HuH-7 (cell line): ENCODE measurements around the gene HEPACAM.
"Not testable (repeated sequence)": the region's sequence is repeated elsewhere in the genome, so short reads cannot be mapped to it uniquely, and the experiment has no call there.

Experiments used
- DNase-seq: peaks from one replicate; pipeline ENCODE4 v3.0.0; 2011; ENCODE audit warnings: low spot score

Gene HEPACAM, protein sequence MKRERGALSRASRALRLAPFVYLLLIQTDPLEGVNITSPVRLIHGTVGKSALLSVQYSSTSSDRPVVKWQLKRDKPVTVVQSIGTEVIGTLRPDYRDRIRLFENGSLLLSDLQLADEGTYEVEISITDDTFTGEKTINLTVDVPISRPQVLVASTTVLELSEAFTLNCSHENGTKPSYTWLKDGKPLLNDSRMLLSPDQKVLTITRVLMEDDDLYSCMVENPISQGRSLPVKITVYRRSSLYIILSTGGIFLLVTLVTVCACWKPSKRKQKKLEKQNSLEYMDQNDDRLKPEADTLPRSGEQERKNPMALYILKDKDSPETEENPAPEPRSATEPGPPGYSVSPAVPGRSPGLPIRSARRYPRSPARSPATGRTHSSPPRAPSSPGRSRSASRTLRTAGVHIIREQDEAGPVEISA

DNA sequence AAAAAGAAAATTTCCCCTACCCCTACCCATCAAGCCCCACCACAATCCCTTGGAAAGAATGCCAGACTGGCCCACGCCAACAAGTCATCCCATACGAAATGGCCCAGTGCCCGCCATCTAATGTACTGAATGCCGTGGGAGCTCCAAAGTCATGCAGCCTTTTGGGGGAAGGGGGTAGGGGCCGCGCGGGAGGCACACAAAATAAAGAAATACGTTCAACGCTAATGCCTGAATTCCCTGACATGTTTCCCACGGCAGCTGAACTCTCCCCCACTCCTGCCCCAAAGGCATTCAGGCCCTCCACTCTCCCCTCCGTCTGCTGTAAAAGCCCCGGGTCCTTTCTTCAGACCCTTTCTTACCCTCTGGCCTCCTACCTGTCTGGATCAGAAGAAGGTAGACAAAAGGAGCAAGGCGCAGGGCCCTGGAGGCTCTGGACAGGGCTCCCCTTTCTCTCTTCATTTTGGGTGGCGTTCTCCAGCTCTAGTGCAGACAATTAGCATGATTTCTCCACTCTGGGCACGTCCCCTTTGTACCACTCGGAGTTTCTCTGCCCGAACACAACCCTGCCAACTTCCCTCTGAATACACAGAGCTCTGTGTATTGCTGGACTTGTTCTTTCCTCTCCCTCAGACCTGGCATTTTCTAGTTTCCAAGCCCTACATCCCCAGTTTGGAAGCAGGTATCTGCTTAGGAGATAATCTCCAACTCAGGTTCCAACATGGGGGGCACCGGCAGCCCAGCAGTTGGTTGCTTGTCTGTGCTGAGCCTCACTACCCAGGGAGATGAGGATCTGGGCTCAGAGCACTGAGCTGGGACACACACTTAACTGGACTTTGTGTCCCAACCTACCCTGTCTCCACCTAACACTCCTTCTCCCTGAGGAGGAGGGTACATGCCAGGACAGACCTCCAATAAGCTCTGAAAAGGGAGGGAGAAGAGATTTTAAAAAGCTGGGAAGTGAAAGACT lies at the start of gene HEPACAM:
Gene HEPACAM (minus strand): TSS at position 500 of the 967 bp plus-strand sequence. CDS start 41 bp downstream, at position 459.
- DNase-seq = no peak

DNA sequence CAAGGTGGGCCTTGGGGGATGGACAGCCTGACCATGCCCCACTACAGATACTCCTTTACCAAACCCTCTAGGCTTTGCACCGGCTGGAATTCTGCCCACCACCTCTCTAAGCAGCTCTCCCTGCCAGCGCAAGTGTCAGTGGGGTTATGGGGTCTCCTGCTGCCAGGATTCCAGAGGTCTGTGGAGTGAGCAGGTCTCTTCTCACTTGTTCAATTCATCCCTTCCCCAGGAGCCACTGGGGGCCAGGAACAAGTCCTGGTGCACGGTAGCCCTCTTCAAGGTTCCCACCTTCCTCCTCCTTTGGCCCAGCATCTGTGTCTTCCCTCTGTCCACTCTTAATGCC lies 48.6 kb upstream of the HEPACAM start:
- no peak for DNase-seq

DNA sequence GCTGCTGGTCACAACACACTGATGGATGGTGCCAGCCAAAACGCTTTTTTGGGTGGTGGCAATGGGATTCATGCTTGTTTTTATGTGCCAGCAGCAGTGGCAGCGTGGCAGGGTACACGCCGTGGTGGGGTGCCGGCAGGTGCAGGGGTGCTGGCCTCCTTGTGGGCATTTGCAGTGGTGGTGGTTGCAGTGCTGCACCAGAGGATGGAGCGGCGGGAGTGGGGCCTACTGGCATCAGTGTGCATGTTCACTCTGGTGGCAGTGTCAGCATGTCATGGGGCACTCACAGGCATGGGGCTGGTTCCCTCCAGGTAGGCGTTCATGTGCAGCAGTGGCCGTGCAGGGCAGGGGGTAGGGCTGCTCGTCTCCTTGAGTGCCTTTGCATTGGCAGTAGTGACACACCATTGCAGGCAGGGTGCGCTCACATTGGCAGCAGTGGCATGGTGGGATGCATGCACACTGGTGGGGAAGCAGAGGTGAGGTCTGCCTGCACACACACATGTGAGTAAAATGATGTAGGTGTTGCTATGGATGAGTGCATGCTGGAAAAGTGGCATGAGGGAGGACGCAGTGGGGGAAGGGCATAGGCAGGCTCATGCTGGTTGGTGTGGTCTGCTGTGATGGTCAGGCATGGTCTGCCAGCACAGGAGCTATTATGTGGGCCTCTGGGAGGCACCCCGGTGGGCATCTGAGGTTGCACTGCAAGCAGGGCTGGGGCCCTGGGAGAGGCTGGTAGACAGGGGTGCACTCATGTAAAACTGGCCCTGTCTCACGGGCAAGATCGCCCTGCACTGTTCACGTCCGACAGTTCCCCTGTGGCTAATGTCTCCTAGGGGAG lies 48.0 kb upstream of the HEPACAM start:
- DNase-seq = no peak

DNA sequence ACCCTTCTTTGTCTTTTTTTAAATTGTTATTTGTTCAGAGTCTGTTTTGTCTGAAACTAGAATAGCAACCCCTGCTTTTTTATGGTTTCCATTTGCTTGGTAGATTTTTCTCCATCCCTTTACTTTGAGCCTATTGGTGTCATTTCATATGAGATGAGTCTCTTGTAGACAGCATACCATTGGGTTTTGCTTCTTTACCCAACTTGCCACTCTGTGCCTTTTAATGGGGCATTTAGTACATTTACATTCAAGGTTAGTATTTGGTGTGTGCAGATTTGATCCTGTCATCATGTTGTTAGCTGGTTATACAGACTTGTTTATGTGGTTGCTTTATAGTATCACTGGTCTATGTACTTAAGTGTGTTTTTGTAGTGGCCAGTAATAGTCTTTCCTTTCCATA lies 46.2 kb upstream of the HEPACAM start:
- DNase-seq = no peak

DNA sequence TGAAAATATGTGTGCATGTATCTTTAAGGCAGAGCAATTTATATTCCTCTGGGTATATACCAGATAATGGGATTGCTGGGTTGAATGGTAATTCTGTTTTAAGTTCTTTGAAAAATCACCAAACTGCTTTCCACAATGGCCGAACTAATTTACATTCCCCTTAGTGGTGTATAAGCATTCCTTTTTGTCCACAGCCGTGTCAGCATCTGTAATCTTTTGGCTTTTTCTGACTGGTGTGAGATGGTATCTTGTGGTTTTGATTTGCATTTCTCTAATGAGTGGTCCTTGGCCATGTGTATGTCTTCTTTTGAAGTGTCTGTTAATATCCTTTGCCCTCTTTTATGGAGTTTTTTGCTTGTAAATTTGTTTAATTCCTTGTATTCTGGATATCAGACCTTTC lies 42.5 kb upstream of the HEPACAM start:
- DNase-seq = no peak

DNA sequence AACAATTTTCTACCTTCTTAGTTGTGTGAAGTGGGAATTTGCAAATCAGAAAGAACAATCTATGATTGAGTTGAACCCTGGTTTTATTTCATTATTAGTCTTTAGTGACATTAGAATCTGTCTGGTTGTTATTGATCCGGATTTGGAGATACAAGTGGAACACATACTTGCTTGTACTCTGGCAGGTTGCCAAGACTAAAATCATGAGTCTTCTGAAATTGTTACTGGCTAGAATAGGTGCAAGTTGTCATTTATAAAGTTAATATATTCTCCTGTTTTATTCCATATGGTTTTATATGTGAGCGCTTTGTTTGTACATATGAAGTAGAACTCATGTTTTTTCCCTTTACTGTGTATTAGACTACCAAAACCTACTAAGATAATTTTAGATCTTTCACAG lies 41.2 kb upstream of the HEPACAM start:
- no peak for DNase-seq

DNA sequence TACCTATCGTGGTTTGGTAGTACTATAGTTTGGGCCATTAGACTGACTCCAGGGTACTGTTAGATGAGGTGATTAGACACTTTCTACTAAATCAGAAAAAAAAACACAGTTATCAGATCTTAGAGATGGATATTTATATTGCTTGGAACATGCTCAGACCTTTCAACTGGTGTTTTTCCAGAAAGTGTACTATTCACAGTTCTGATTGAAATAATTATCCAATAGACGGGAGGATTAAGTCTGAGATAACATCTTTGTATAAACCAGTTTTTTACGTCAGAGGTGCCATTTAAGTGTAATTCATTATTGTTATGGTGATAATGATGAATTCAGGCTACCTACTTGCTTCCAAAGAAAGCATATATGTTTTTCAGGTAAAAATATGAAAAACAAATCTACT lies 40.7 kb upstream of the HEPACAM start:
- DNase-seq = no peak

DNA sequence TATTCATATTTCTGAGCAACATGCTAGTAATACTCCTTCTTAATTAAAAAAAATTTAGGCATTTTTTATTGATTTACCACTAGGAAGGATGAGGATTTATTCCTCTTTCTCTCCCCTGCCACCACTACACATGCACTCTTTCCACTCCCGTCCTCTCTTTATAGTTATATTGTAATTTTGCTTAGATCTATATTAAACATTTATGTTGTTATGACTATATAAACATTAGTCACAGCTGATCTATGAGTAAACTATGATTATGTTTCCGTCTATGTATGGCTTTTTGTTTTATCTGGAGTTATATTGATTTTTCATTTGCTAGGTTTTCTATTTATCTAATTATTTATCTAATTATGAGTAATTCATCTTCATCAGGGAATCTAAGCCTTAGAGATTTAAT lies 36.0 kb upstream of the HEPACAM start:
- DNase-seq = no peak

DNA sequence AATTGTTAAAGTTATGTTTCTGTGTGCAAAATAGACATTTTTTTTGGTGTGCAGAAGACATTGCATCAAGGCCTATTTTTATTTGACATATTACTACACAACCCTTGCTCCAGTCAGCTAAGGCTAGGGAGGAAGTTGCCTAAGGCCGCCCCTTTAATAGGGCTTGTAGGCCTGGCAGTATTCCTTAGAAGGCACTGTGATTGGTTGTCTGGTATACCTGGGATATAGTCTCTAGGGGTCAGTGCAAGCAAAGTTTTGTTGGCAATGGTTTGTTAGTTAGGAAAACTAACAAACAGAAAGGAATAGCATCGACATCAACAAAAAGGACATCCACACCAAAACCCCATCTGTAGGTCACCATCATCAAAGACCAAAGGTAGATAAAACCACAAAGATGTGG lies 35.1 kb upstream of the HEPACAM start:
- peak; percentile 13 for DNase-seq

DNA sequence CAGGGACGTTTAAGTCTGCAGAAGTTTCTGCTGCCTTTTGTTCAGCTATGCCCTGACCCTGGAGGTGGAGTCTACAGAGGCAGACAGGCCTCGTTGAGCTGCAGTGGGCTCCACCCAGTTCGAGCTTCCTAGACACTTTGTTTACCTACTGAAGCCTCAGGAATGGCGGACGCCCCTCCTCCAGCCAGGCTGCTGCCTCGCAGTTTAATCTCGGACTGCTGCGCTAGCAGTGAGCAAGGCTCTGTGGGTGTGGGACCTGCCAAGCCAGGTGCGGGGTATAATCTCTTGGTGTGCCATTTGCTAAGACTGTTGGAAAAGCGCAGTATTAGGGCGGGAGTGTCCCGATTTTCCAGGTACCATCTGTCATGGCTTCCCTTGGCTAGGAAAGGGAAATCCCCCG lies 32.4 kb upstream of the HEPACAM start:
- not testable (repeated sequence) for DNase-seq

DNA sequence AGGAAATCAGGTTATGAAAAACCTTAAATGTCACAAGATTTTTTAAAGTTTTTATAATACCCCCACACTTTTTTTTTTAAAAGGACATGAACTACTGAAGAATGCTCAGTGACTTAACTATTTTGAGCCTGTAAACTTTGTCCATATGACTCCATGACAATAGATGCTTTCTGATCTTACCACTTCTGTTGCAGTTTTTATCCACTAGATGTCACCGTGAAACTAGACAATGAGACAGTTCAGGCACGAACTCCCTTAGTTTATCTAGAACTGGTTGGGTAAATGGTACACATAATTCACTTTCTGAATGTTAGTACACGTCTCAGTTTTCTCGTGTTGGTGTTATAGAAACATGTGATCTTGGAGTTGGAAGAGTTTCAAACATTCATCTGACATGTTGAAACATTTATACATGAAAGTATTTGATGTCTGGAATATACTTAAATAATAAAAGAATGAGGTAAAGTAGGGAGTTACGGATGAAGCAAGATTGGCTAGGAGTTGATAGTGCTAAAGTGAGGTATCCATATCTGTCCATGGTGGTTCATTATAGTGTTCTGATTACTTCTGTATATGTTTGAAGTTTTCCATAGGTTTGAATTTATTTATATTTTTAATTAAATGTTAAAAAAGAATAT lies 26.2 kb upstream of the HEPACAM start:
- peak; percentile 37 for DNase-seq

DNA sequence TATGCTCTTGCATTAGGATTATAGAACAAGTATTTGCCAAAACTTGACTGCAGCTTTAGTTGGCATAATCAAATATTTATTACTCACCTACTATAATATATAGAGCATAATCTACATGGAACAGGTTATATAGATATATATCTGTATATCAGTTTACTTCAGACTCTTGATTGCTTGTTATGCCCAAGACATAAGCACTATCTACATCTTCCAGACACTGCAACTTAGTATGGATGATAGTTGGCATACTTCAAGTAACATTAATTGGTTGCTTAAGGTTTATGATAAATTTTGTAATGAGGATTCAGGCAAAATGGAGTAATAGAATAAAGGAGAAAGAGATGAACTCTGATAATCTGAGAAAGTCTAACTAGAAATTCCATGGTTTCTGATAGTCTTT lies 19.2 kb upstream of the HEPACAM start:
- no peak for DNase-seq

DNA sequence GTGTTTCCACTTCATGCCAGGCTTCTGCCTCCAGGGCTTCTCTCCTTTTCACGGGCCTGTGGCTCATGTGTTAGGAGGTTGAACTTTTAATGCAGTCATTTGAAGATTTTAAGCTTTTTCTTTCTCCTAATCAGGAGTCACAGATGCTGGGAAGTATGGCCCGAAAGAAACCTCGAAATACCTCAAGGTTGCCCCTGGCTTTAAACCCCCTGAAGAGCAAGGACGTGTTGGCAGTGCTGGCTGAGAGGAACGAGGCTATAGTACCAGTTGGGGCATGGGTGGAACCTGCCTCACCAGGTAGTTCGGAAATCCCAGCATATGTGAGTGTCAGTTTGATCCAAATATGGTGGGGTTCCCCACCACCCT lies 18.7 kb upstream of the HEPACAM start:
- no peak for DNase-seq

DNA sequence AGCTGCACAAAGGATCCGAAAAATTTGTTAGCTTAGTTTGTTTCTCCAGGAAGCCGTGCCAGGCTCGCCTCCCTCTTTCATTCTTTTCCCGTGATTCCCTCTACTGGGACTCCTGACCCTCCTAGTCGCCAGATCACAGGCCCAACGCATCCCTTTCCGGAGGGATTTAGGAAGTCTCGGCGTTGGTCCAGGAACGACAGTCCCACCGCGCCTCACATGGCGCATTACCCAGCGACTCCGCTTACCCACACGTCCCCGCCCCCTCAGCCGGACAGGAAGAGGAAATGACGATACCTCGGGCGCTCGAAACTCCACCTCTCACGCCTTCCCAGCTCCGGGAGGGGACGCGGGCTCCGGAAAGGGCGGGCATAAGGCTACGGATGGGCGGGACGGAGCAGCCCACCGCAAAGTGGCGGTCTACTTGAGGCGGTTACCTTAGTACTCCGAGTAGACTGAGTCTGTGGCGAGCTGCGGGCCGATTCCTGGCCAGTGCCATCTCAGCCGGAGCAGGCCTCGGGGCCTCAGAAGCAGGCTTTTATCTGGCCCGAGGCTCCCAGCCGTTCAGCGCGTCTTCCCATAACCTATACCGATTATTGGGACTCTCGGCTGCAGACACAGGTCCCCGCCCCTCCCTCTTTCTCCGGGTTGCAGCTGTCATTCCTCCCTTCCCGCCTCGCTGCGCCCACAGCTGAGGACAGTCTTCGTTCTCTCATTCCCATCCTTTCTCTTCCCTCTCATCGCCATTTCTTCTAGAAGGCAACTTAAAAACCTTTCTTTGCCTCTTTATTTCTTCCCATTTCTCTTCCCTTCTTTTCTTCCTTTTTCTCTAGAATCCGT lies 18.1 kb upstream of the HEPACAM start, which contains the start of gene CCDC15:
Gene CCDC15 (plus strand): TSS at position 450 of the 837 bp plus-strand sequence. CDS start 531 bp downstream, outside the sequence.
- peak; percentile 81 for DNase-seq

DNA sequence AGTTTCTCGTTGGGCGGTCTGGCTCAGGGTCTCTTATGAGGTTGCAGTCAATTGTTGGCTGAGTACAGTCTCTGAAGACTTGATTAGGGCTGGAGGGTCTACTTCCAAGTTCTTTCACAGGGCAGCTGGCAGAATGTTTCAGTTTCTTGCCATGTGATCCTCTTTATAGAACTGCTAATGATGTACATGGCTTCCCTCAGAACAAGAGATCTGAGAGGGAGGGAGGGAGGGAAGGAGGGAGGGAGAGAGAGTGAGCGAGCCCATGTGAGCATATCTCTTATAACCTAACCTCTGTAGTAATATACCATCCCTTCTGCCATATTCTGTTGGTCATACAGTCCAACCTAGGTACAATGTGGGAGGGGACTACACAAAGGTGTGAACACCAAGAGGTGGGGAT lies 15.5 kb upstream of the HEPACAM start:
- DNase-seq = no peak

DNA sequence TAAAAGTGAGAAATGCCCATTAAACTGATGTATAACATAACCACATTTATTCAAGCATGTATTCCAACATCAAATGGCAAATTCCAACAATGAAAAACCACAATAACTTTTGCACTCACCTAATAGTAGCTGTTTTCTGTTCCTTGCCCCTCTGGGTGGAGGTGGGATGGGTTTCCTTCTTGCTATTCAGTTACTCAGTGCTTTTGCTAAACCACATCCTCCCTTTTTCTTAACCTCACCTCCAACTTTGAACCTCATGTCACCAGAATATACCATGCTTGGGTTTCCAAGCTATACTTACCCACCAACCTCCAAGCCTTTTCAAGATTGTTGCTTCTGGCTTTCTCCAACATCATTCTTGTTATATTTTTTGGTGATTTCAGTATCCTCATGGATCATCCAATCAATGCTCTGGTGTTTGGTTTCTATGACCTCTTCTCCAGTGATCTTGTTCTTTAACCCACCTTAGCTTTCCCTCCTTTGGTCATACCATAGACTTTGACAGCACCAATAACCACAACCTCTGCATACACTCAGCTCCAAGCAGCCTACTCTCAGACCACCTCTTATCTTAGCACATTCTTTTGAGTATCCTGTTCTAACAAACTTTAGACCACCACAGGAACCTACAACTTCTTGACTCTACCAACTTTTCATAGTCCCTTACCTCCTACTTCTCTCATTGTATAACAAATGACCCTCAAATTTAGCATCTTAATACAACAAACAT lies 14.9 kb upstream of the HEPACAM start:
- no peak for DNase-seq

DNA sequence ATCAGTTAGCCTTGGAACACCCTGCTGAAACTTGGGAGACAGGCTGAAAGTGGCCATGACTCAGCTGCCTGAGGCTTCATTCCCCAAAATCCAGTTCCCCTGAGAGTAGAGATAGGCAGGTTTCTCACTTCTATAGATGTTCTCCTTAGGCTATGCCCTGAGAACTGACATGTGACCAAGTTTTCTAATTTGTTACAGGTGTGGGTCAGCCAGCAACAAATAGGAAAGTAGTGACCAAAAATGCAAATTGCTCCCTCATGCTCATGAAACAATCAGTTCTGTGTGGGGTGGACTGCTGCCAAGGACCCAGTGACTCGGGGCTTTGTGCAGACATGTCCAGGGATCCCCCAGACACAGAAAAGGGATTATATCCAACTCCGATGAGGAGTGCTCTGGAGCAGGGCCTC lies 10.9 kb upstream of the HEPACAM start:
- no peak for DNase-seq

DNA sequence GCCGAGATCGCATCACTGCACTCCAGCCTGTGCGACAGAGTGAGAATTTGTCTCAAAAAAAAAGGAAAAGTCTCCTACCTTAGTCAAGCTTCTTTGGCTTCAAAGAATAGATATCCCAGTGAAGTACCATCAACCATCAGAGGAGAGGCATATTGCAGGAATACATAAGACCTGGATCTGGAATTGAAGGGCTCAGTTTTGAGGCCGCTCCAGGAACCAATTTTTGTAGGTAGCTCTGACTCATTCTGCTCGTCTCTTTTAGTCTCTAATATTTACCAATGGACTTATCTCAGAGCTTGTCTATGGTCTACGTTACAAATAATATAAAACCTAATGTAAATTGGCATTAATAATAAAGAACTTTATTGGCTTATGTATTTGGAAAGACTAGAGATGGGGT lies 10.0 kb upstream of the HEPACAM start:
- no peak for DNase-seq

DNA sequence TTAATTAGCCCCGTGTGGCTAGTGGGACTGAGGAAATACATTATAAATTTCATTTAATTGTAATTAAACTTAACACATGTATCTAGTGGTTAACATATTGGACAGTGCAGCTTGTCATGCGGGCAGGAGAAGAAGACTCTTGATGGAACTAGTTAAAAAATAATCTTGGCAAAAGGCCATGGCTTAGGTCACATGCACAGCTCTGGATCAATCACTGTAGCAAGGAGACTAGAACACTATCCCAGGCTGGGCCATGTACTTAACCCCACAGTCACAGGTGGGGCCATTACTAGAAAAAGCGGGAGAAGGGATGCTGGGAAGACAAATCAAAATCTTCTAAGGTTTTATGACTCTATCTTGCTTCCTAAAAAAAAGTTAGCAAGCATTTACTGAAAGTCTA lies 8.7 kb upstream of the HEPACAM start:
- no peak for DNase-seq

DNA sequence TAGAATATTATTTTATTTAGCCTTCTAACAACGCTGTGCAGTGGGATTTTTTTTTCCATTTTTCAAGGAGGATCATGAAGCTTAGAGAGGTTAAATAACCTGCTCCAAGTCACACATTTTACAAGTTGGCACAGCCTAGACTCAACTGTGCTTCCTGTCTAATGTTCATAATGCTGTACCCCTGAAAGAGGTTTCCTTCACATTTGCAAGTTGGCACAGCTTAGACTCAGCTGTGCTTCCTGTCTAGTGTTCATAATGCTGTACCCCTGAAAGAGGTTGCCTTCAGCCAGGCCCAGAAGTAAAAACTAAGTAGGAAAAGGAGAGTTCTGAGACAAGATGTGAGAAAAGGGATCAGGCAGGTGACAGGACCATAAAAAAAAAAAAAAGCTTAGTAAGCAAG lies 7.9 kb upstream of the HEPACAM start:
- DNase-seq = no peak
